H1 (cell line): ENCODE data around the gene PYY. TPM values are rescaled to one million over a fixed set of nuclear protein-coding genes. Genes with fewer than 3 reads are reported as not detected.
A peak's percentile ranks its signal among the peaks of the same experiment; 100 is the strongest.

Experiments used
- CTCF ChIA-PET: fragments of 300-600 bp; sonication (Branson Sonifier 250); formaldehyde crosslinking; loops from one replicate; lab custom pipeline; 2021; ENCODE audit not compliant: partially characterized antibody; lab: Charles Lee
- POLR2A ChIA-PET: fragments of 300-600 bp; sonication (Branson Sonifier 250); formaldehyde crosslinking; loops from one replicate; lab custom pipeline; 2021; ENCODE audit warnings: inconsistent platforms; ENCODE audit not compliant: partially characterized antibody; lab: Charles Lee
- DNase-seq, 2 experiments: peaks; one replicate each; pipeline versions ENCODE4 v3.0.0 to v3.0.0-alpha.2; 2010 to 2022; ENCODE audit warnings: low spot score in 2 of 2, low read depth in 1 of 2, mixed read lengths in 1 of 2
- FAIRE-seq: peaks from 2 replicates; lab custom pipeline; 2011; peaks lifted over from hg19 to GRCh38; lab: Jason Lieb, UNC
- H2AFZ ChIP-seq: 2 replicates; pipeline ENCODE4 v1.8.1; 2012; ENCODE audit warnings: low read length, inconsistent platforms
- H2AK5ac ChIP-seq: 2 replicates; pipeline ENCODE4 v1.6.1; 2013; ENCODE audit warnings: low read depth, low read length
- H2BK120ac ChIP-seq: replicated peaks from 2 replicates; pipeline ENCODE3; 2013; ENCODE audit warnings: low read depth, low read length, inconsistent platforms
- H2BK12ac ChIP-seq: 2 replicates; pipeline ENCODE4 v1.6.1; 2013; ENCODE audit warnings: low read depth, low read length
- H2BK15ac ChIP-seq: 2 replicates; pipeline ENCODE4 v1.6.1; 2013; ENCODE audit warnings: low read length
- H2BK20ac ChIP-seq: 2 replicates; pipeline ENCODE4 v1.6.1; 2013; ENCODE audit warnings: low read length
- H2BK5ac ChIP-seq: 2 replicates; pipeline ENCODE4 v1.6.1; 2013; ENCODE audit warnings: low read depth, low read length
- H3K14ac ChIP-seq: 2 replicates; pipeline ENCODE4 v1.6.1; 2013; ENCODE audit warnings: inconsistent platforms; ENCODE audit not compliant: insufficient read length
- H3K18ac ChIP-seq: 2 replicates; pipeline ENCODE4 v1.6.1; 2013; ENCODE audit warnings: low read length; ENCODE audit errors: extremely low read depth
- H3K23ac ChIP-seq: 2 replicates; pipeline ENCODE4 v1.6.1; 2013; ENCODE audit warnings: inconsistent platforms; ENCODE audit not compliant: insufficient read length
- H3K23me2 ChIP-seq: 2 replicates; pipeline ENCODE4 v1.6.1; 2013; ENCODE audit warnings: low read depth, low read length
- H3K27ac ChIP-seq: 2 replicates; pipeline ENCODE4 v1.6.1; 2011; ENCODE audit warnings: low read depth, low read length, inconsistent platforms
- H3K27me3 ChIP-seq, 4 experiments: replicated peaks in 1 of 4; 1 replicate in 1 of 4; 2 replicates in 3 of 4; pipeline versions ENCODE4 v1.6.1 to v1.8.1; 2011 to 2013; ENCODE audit warnings: low read length in 3 of 4, mild to moderate bottlenecking in 3 of 4, inconsistent platforms in 2 of 4, mixed read lengths in 2 of 4, moderate library complexity in 1 of 4; ENCODE audit not compliant: control insufficient read depth in 3 of 4, insufficient read depth in 3 of 4; ENCODE audit errors: extremely low read depth in 1 of 4
- H3K36me3 ChIP-seq, 4 experiments: 2 replicates each; pipeline versions ENCODE4 v1.6.1 to v1.8.1; 2011 to 2013; ENCODE audit warnings: mild to moderate bottlenecking in 4 of 4, low read length in 3 of 4, moderate library complexity in 2 of 4, control low read depth in 1 of 4, inconsistent platforms in 1 of 4; ENCODE audit not compliant: insufficient read depth in 4 of 4, control insufficient read depth in 2 of 4
- H3K4ac ChIP-seq: replicated peaks from 2 replicates; pipeline ENCODE3; 2013; ENCODE audit warnings: low read length, low read depth, mixed read lengths, inconsistent platforms; ENCODE audit not compliant: insufficient read length
- H3K4me1 ChIP-seq, 4 experiments: replicated peaks in 1 of 4; 1 replicate in 1 of 4; 2 replicates in 3 of 4; pipeline versions ENCODE4 v1.6.1 to v1.8.1; 2011 to 2013; ENCODE audit warnings: low read length in 3 of 4, inconsistent platforms in 2 of 4, mixed read lengths in 1 of 4; ENCODE audit not compliant: insufficient read depth in 4 of 4, control insufficient read depth in 3 of 4
- H3K4me2 ChIP-seq, 2 experiments: 2 replicates each; pipeline versions ENCODE4 v1.6.1 to v1.8.1; 2011 to 2013; ENCODE audit warnings: low read depth in 2 of 2, low read length in 2 of 2, control low read depth in 1 of 2, inconsistent platforms in 1 of 2, mild to moderate bottlenecking in 1 of 2; ENCODE audit not compliant: insufficient read depth in 1 of 2
- H3K4me3 ChIP-seq, 4 experiments: fragments of 200-600, 300-600 bp in 1 of 4; sonication (generic), shearing (Covaris generic), sonication (Bioruptor Twin) in 1 of 4; 2 replicates each; pipeline versions ENCODE4 v1.5.1 to v1.8.1; 2011 to 2016; ENCODE audit warnings: low read length in 4 of 4, low read depth in 3 of 4, control low read depth in 2 of 4, inconsistent platforms in 2 of 4, mild to moderate bottlenecking in 2 of 4, mixed read lengths in 1 of 4, moderate library complexity in 1 of 4; ENCODE audit not compliant: insufficient read depth in 2 of 4; ENCODE audit errors: extremely low read depth in 1 of 4
- H3K56ac ChIP-seq: replicated peaks from 2 replicates; pipeline ENCODE3; 2013; ENCODE audit warnings: low read depth, mild to moderate bottlenecking, mixed read lengths, low read length, inconsistent platforms; ENCODE audit not compliant: insufficient read length
- H3K79me1 ChIP-seq: 2 replicates; pipeline ENCODE4 v1.6.1; 2013; ENCODE audit warnings: low read depth, low read length, control low read depth
- H3K79me2 ChIP-seq, 2 experiments: 2 replicates each; pipeline versions ENCODE4 v1.6.1 to v1.8.1; 2012 to 2013; ENCODE audit warnings: low read length in 2 of 2, mild to moderate bottlenecking in 2 of 2, inconsistent platforms in 1 of 2; ENCODE audit not compliant: insufficient read depth in 2 of 2, control insufficient read depth in 1 of 2
- H3K9ac ChIP-seq, 4 experiments: replicated peaks in 1 of 4; 1 replicate in 1 of 4; 2 replicates in 3 of 4; pipeline versions ENCODE4 v1.6.1 to v1.8.1; 2011 to 2013; ENCODE audit warnings: low read depth in 3 of 4, low read length in 3 of 4, control low read depth in 2 of 4, mild to moderate bottlenecking in 2 of 4, moderate library complexity in 2 of 4, inconsistent platforms in 1 of 4; ENCODE audit errors: extremely low read depth in 1 of 4
- H3K9me3 ChIP-seq, 2 experiments: 2 replicates each; pipeline versions ENCODE4 v1.6.1 to v1.8.1; 2012 to 2013; ENCODE audit warnings: mild to moderate bottlenecking in 2 of 2, moderate library complexity in 2 of 2, control low read depth in 1 of 2, inconsistent platforms in 1 of 2, low read depth in 1 of 2, low read length in 1 of 2, mixed read lengths in 1 of 2; ENCODE audit not compliant: insufficient read depth in 2 of 2
- H4K20me1 ChIP-seq, 2 experiments: replicated peaks in 1 of 2; 2 replicates each; pipeline versions ENCODE3 to v1.8.1; 2011 to 2013; ENCODE audit warnings: inconsistent platforms in 2 of 2, low read length in 2 of 2, mild to moderate bottlenecking in 1 of 2; ENCODE audit not compliant: insufficient read depth in 2 of 2, control insufficient read depth in 1 of 2
- H4K5ac ChIP-seq: 2 replicates; pipeline ENCODE4 v1.6.1; 2013; ENCODE audit warnings: low read length, low read depth, mixed read lengths, inconsistent platforms; ENCODE audit not compliant: insufficient read length
- H4K8ac ChIP-seq: 2 replicates; pipeline ENCODE4 v1.8.0; 2013; ENCODE audit warnings: mild to moderate bottlenecking, moderate library complexity, low read length, inconsistent platforms; ENCODE audit not compliant: insufficient read depth; ENCODE audit errors: extremely low read depth
- H4K91ac ChIP-seq: replicated peaks from 2 replicates; pipeline ENCODE3; 2013; ENCODE audit warnings: low read length, mixed read lengths, inconsistent platforms; ENCODE audit not compliant: insufficient read length
- ATF3 ChIP-seq: IDR thresholded peaks from 2 replicates; pipeline ENCODE4 v1.6.1; 2011; ENCODE audit warnings: low read depth, mild to moderate bottlenecking, low read length; ENCODE audit not compliant: insufficient read depth
- CBX8 ChIP-seq: fragments of 300-800, 300-1000 bp; sonication (generic); IDR thresholded peaks from 2 replicates; pipeline ENCODE4 v1.7.1; 2016; ENCODE audit warnings: low read depth, low read length, borderline replicate concordance
- CTCF ChIP-seq, 3 experiments: IDR thresholded peaks; 1 replicate in 2 of 3; 2 replicates in 1 of 3; pipeline versions ENCODE4 v1.5.1 to v1.6.1; 2011; ENCODE audit warnings: low read length in 3 of 3, mild to moderate bottlenecking in 3 of 3, inconsistent platforms in 2 of 3, low read depth in 1 of 3, moderate library complexity in 1 of 3; ENCODE audit not compliant: insufficient read depth in 1 of 3; ENCODE audit errors: control extremely low read depth in 1 of 3
- E2F6 ChIP-seq: IDR thresholded peaks from 2 replicates; pipeline ENCODE4 v1.6.1; 2012; ENCODE audit warnings: inconsistent platforms
- KDM4A ChIP-seq: IDR thresholded peaks from one replicate; pipeline ENCODE4 v1.7.1; 2012; ENCODE audit warnings: low read depth, mild to moderate bottlenecking, moderate library complexity, low read length, inconsistent platforms; ENCODE audit not compliant: severe bottlenecking
- RXRA ChIP-seq: IDR thresholded peaks from 2 replicates; pipeline ENCODE4 v1.6.1; 2011; ENCODE audit warnings: low read depth, mild to moderate bottlenecking, low read length, moderate library complexity; ENCODE audit not compliant: insufficient read depth
- SUZ12 ChIP-seq: fragments of 200-600 bp; sonication (generic); IDR thresholded peaks from 2 replicates; pipeline ENCODE4 v1.6.1; 2012; ENCODE audit warnings: mild to moderate bottlenecking, inconsistent platforms, low read length, moderate library complexity, mixed read lengths
- WGBS, 2 experiments: shearing (Covaris generic) in 1 of 2; methylation state at CpG; one replicate each; pipeline versions ENCODE4 v1.1.6 to v1.1.7; 2013 to 2015; ENCODE audit warnings: low lambda C conversion rate in 2 of 2, mixed read lengths in 2 of 2, inconsistent platforms in 1 of 2, low coverage in 1 of 2, missing lambda C conversion rate in 1 of 2; ENCODE audit not compliant: insufficient replicate concordance in 2 of 2, insufficient coverage in 1 of 2, insufficient read length in 1 of 2; ENCODE audit errors: extremely low coverage in 1 of 2, missing lambda C conversion rate in 1 of 2; 5-methylcytosine and 5-hydroxymethylcytosine counted together
- polyA plus RNA-seq, 7 experiments: library from polyadenylated mRNA; depleted of rRNA in 3 of 7; stranded (reverse) in 5 of 7; unstranded in 2 of 7; fragments of >200 nt in 5 of 7; fragments of 200-250 nt in 2 of 7; gene quantifications; 1 replicate in 5 of 7; 2 replicates in 1 of 7; 4 replicates in 1 of 7; pipeline versions ENCODE4 v1.2.1 to v1.2.3, GENCODE V29; 2011 to 2013; ENCODE audit warnings: missing spikeins in 2 of 7, mixed read lengths in 2 of 7
- total RNA-seq: library from RNA; stranded (reverse); fragmentation: NEBNext Ultra II Directional; extraction: Animal tissue kit (Norgen Biotek cat#: 25700); gene quantifications from 2 replicates; pipeline ENCODE4 v1.2.1, GENCODE V29; 2021

Gene PYY
- total and polyA plus RNA-seq, 2 of the 8 experiments (the other 6 are each of a cell fraction or from before 2014, with no cell fraction given): 0.93 to 3.4 TPM

GRCh38 chr17:43927060-43927864 lies 26.5 kb downstream of the PYY start:
- H2BK12ac ChIP-seq: no peak overlapping the region; the same call in 1 of the 2 replicates
- no peak overlapping the region for H4K8ac ChIP-seq
- H4K20me1 ChIP-seq: no peaks in the 10 kb centered on the region
- H3K79me1 ChIP-seq: no peaks in the 10 kb centered on the region
- 0 out of 2 replicates have a peak overlapping the region, but pooled peaks have one; percentile 61 for H2BK15ac ChIP-seq
- FAIRE-seq (no peak), DNase-seq (no peak)
- no peak overlapping the region for H2BK120ac ChIP-seq
- no peaks in the 10 kb centered on the region for H3K36me3 ChIP-seq
- no peak overlapping the region for H3K14ac ChIP-seq
- H3K18ac ChIP-seq: no peak overlapping the region; the same call in 1 of the 2 replicates
- H2AK5ac ChIP-seq: no peak overlapping the region
- peak overlapping the region; percentile 76 to 82 for H3K4me2 ChIP-seq
- peaks cover 0 to 7% (median 0%) of the 10 kb centered on the region in 4 experiments; a peak in 1 of 7 replicates for H3K4me1 ChIP-seq
- H2BK5ac ChIP-seq: no peak overlapping the region
- H3K27me3 ChIP-seq: peaks cover 3 to 28% (median 15%) of the 10 kb centered on the region in 4 experiments
- ChIA-PET CTCF (interaction anchor here (0.7 to 13.7 kb wide), 9 partner anchors 10 to 310 kb away, joined by 3 to 106 read pairs (median 9); partner anchors contain the start of genes MPP2 and PPY), POLR2A (no interaction called here)
- H3K56ac ChIP-seq: no peak overlapping the region
- H2BK20ac ChIP-seq: no peak overlapping the region
- H3K23me2 ChIP-seq: peaks cover 3% of the 10 kb centered on the region; the same call in 1 of the 2 replicates
- peak overlapping the region; percentile 10 to 55 (median 34); a peak in 5 of 8 replicates for H3K4me3 ChIP-seq
- H3K79me2 ChIP-seq: no peaks in the 10 kb centered on the region
- H4K5ac ChIP-seq: no peak overlapping the region
- 24% methylated on average over 29 of the region's 42 CpGs; no CpG with 5 or more reads in 1 of the 2 experiments for WGBS, 2 experiments
- no peak overlapping the region for H3K4ac ChIP-seq
- H3K9me3 ChIP-seq: no peaks in the 10 kb centered on the region
- no peak overlapping the region for H3K9ac ChIP-seq
- H3K27ac ChIP-seq: no peak overlapping the region
- H4K91ac ChIP-seq: no peak overlapping the region
- no peak overlapping the region for H3K23ac ChIP-seq
- H2AFZ ChIP-seq: peak overlapping the region; percentile 90
- TF ChIP-seq RXRA (no peak), KDM4A (peak; percentile 56), CBX8 (no peak), CTCF (IDR thresholded peaks at IDR 0.05; ENCODE audit: control extremely low read depth in 1 of 3, insufficient read depth in 1 of 3, low read depth in 1 of 3, low read length in 3 of 3) (no peak), ATF3 (no peak), SUZ12 (peak; percentile 42; the same call in 1 of the 2 replicates), E2F6 (peak; percentile 72)
